HepG2 (cell line): ENCODE measurements around the gene NAALADL1. TPM values are rescaled to one million over a fixed set of nuclear protein-coding genes. Genes with fewer than 3 reads are reported as not detected.

Experiments used
- AHR ChIP-seq: IDR thresholded peaks from 2 replicates; pipeline ENCODE4 v1.6.1; 2018; ENCODE audit warnings: missing genetic modification reagents, missing compliant biosample characterization
- EHMT2 ChIP-seq: fragments of 200-600 bp; sonication (generic); IDR thresholded peaks from 2 replicates; pipeline ENCODE4 v1.7.0; 2017; ENCODE audit warnings: antibody characterized with exemption, low read depth, low read length, borderline replicate concordance
- FOXM1 ChIP-seq: sonication (generic); formaldehyde crosslinking; IDR thresholded peaks from 2 replicates; pipeline ENCODE4 v1.5.0; 2020; ENCODE audit warnings: missing genetic modification reagents
- GZF1 ChIP-seq: sonication (generic); formaldehyde crosslinking; IDR thresholded peaks from 2 replicates; pipeline ENCODE4 v1.5.1; 2020; ENCODE audit warnings: mild to moderate bottlenecking, missing genetic modification reagents
- KDM5B ChIP-seq: sonication (generic); formaldehyde crosslinking; IDR thresholded peaks from 2 replicates; pipeline ENCODE4 v1.4.0; 2020; ENCODE audit warnings: missing genetic modification reagents, mild to moderate bottlenecking, borderline replicate concordance
- NCOA5 ChIP-seq: sonication (generic); formaldehyde crosslinking; IDR thresholded peaks from 2 replicates; pipeline ENCODE4 v1.4.0; 2020; ENCODE audit warnings: missing genetic modification reagents
- NFE2L2 ChIP-seq: fragments of 150-350 bp; IDR thresholded peaks from 2 replicates; pipeline ENCODE4 v1.6.1; 2014; ENCODE audit warnings: low read length
- NFIB ChIP-seq: sonication (generic); formaldehyde crosslinking; IDR thresholded peaks from 2 replicates; pipeline ENCODE4 v1.9.0; 2021; ENCODE audit warnings: missing genetic modification reagents, mild to moderate bottlenecking, borderline replicate concordance
- NFYB ChIP-seq: sonication (generic); formaldehyde crosslinking; IDR thresholded peaks from 2 replicates; pipeline ENCODE4 v1.4.0; 2020; ENCODE audit warnings: missing genetic modification reagents
- RNF219 ChIP-seq: sonication (generic); formaldehyde crosslinking; IDR thresholded peaks from 2 replicates; pipeline ENCODE4 v1.5.0; 2020; ENCODE audit warnings: mild to moderate bottlenecking, missing genetic modification reagents
- SALL2 ChIP-seq: sonication (generic); formaldehyde crosslinking; IDR thresholded peaks from 2 replicates; pipeline ENCODE4 v1.8.1; 2023; ENCODE audit warnings: mild to moderate bottlenecking, missing genetic modification reagents, inconsistent platforms
- ZBTB43 ChIP-seq: sonication (generic); formaldehyde crosslinking; conservative IDR thresholded peaks from 2 replicates; pipeline ENCODE4 v1.4.0; 2020; ENCODE audit warnings: missing genetic modification reagents
- ZFAT ChIP-seq: sonication (generic); formaldehyde crosslinking; conservative IDR thresholded peaks from 2 replicates; pipeline ENCODE4 v1.8.1; 2023; ENCODE audit warnings: missing genetic modification reagents, inconsistent platforms
- ZFP1 ChIP-seq: IDR thresholded peaks from 2 replicates; pipeline ENCODE4 v1.6.1; 2016
- ZNF335 ChIP-seq: sonication (generic); formaldehyde crosslinking; IDR thresholded peaks from 2 replicates; pipeline ENCODE4 v1.4.0; 2020; ENCODE audit warnings: missing genetic modification reagents
- ZNF570 ChIP-seq: sonication (generic); formaldehyde crosslinking; IDR thresholded peaks from 2 replicates; pipeline ENCODE4 v1.4.0; 2020; ENCODE audit warnings: mild to moderate bottlenecking, missing genetic modification reagents, borderline replicate concordance
- ZNF639 ChIP-seq: conservative IDR thresholded peaks from 2 replicates; pipeline ENCODE4 v1.6.1; 2018; ENCODE audit warnings: missing genetic modification reagents
- ZSCAN9 ChIP-seq: IDR thresholded peaks from 2 replicates; pipeline ENCODE4 v1.6.1; 2016; ENCODE audit warnings: borderline replicate concordance
- polyA plus RNA-seq, 8 experiments: library from polyadenylated mRNA; depleted of rRNA in 3 of 8; stranded (reverse) in 7 of 8; unstranded in 1 of 8; fragments of >200 nt; fragmentation: Illumina TruSeq in 4 of 8; extraction: Trizol in 4 of 8; gene quantifications; 2 replicates each; pipeline versions ENCODE4 v1.2.1 to v1.2.3, GENCODE V29; 2011 to 2016; ENCODE audit warnings: low read depth in 4 of 8, missing spikeins in 1 of 8, mixed read lengths in 1 of 8; ENCODE audit not compliant: insufficient read depth in 1 of 8
- total RNA-seq, 5 experiments: library from RNA; depleted of rRNA; stranded (reverse); fragments of >200 nt; fragmentation: Illumina TruSeq; extraction: Trizol; gene quantifications; 2 replicates each; pipeline ENCODE4 v1.2.3, GENCODE V29; 2016; ENCODE audit warnings: low read depth in 1 of 5
- TF ChIP-seq, protein P1 (sequence below): sonication (generic); formaldehyde crosslinking; IDR thresholded peaks from 2 replicates; pipeline ENCODE4 v1.4.0; 2020; ENCODE audit warnings: mild to moderate bottlenecking, missing genetic modification reagents
- TF ChIP-seq, protein P2 (sequence below): sonication (generic); formaldehyde crosslinking; IDR thresholded peaks from 2 replicates; pipeline ENCODE4 v1.4.0; 2020; ENCODE audit warnings: missing genetic modification reagents

Gene NAALADL1
- total and polyA plus RNA-seq, 2 of the 13 experiments (the other 11 are each of a cell fraction or from before 2014, with no cell fraction given) = 9.3 to 33.9 TPM

- no peak for TF ChIP-seq EHMT2
- TF ChIP-seq GZF1 (CRISPR knock-in tag) = no peak
- 0 out of 2 replicates have a peak, but pooled peaks have one; percentile 3 for TF ChIP-seq AHR (CRISPR knock-in tag)
- 0 out of 2 replicates have a peak, but pooled peaks have one; percentile 49 for TF ChIP-seq ZNF570
- no peak for TF ChIP-seq NFE2L2
- TF ChIP-seq ZFP1 (CRISPR knock-in tag) = no peak
- TF ChIP-seq ZNF335 (CRISPR knock-in tag) = no peak
- TF ChIP-seq KDM5B (CRISPR knock-in tag) = peak; percentile 83
- TF ChIP-seq, protein P1, sequence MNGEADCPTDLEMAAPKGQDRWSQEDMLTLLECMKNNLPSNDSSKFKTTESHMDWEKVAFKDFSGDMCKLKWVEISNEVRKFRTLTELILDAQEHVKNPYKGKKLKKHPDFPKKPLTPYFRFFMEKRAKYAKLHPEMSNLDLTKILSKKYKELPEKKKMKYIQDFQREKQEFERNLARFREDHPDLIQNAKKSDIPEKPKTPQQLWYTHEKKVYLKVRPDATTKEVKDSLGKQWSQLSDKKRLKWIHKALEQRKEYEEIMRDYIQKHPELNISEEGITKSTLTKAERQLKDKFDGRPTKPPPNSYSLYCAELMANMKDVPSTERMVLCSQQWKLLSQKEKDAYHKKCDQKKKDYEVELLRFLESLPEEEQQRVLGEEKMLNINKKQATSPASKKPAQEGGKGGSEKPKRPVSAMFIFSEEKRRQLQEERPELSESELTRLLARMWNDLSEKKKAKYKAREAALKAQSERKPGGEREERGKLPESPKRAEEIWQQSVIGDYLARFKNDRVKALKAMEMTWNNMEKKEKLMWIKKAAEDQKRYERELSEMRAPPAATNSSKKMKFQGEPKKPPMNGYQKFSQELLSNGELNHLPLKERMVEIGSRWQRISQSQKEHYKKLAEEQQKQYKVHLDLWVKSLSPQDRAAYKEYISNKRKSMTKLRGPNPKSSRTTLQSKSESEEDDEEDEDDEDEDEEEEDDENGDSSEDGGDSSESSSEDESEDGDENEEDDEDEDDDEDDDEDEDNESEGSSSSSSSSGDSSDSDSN = peak; percentile 51
- peak; percentile 5; the same call in 1 of the 2 replicates for TF ChIP-seq ZSCAN9 (CRISPR knock-in tag)
- no peak for TF ChIP-seq RNF219 (CRISPR knock-in tag)
- TF ChIP-seq NFIB (CRISPR knock-in tag) = no peak
- TF ChIP-seq, protein P2, sequence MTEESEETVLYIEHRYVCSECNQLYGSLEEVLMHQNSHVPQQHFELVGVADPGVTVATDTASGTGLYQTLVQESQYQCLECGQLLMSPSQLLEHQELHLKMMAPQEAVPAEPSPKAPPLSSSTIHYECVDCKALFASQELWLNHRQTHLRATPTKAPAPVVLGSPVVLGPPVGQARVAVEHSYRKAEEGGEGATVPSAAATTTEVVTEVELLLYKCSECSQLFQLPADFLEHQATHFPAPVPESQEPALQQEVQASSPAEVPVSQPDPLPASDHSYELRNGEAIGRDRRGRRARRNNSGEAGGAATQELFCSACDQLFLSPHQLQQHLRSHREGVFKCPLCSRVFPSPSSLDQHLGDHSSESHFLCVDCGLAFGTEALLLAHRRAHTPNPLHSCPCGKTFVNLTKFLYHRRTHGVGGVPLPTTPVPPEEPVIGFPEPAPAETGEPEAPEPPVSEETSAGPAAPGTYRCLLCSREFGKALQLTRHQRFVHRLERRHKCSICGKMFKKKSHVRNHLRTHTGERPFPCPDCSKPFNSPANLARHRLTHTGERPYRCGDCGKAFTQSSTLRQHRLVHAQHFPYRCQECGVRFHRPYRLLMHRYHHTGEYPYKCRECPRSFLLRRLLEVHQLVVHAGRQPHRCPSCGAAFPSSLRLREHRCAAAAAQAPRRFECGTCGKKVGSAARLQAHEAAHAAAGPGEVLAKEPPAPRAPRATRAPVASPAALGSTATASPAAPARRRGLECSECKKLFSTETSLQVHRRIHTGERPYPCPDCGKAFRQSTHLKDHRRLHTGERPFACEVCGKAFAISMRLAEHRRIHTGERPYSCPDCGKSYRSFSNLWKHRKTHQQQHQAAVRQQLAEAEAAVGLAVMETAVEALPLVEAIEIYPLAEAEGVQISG (CRISPR knock-in tag) = peak; percentile 82
- no peak for TF ChIP-seq FOXM1 (CRISPR knock-in tag)
- peak; percentile 82 for TF ChIP-seq SALL2 (CRISPR knock-in tag)
- peak; percentile 90 for TF ChIP-seq NFYB (CRISPR knock-in tag)
- 0 out of 2 replicates have a peak, but pooled peaks have one; percentile 51 for TF ChIP-seq ZBTB43 (CRISPR knock-in tag)
- no peak for TF ChIP-seq NCOA5 (CRISPR knock-in tag)
- peak; percentile 35; the same call in 1 of the 2 replicates for TF ChIP-seq ZFAT (CRISPR knock-in tag)
- no peak; the same call in 1 of the 2 replicates for TF ChIP-seq ZNF639 (CRISPR knock-in tag)
Measured at GRCh38 chr11:65013888-65014725, 44.2 kb downstream of the NAALADL1 start, which contains the start of gene ARL2 (continued).
